ENCODE measurements around the gene CES1. TPM values are rescaled to one million over a fixed set of nuclear protein-coding genes. Genes with fewer than 3 reads are reported as not detected.
"Not testable (repeated sequence)": the region's sequence is repeated elsewhere in the genome, so short reads cannot be mapped to it uniquely, and the experiment has no call there.

The CES1 gene
- total RNA-seq, 8 experiments from 2014 or later: 0.14 to 19.9 (median 2.3) TPM; not detected in 4

DNA sequence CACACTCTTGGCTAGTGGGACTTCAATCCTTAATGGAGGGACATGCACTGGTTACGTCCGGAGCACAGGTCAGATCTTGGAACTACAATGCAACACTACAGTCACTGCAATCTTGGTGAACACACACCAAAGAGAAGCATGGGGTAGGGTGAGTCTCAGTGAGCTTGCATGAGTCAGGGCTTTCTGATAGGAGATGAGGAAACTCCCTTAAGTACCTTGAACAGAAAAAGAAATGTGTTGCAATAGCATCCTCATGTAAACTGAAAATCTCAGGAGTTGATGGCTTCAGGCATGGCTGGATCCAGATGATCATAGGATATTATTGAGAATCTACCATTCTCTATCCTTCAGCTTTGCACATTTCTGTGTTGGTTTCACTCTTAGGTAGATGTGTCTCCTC, 54.1 kb downstream of the CES1 start:
- 60 to 100% (median 100%) methylated on average over 1 to 2 of the region's 2 CpGs; no CpG with 5 or more reads in 7 of the 10 experiments for WGBS, 10 experiments
- ATAC-seq (replicated peaks in 6 of 8): peak in 1 of 8 experiments; percentile 21
- no peak overlapping the region for H3K27ac ChIP-seq
- in situ Hi-C loops (cut with MboI; ENCODE audit: low pct_unique_long_range_greater_than_20kb in 2 of 9, low sequenced_read_pairs in 9 of 9, unreplicated experiment in 9 of 9): no loop called here
- no peak overlapping the region for H3K4me3 ChIP-seq
- H3K4me1 ChIP-seq (replicated peaks in 1 of 2): no peaks in the 10 kb centered on the region

GRCh38 chr16:55775857-55776256, 57.0 kb downstream of the CES1 start:
- in situ Hi-C loops (cut with MboI; ENCODE audit: low pct_unique_long_range_greater_than_20kb in 2 of 9, low sequenced_read_pairs in 9 of 9, unreplicated experiment in 9 of 9): no loop called here
- H3K4me1 ChIP-seq (replicated peaks in 1 of 2): no peaks in the 10 kb centered on the region
- no peak for ATAC-seq (replicated peaks in 6 of 8)
- no peak overlapping the region for H3K27ac ChIP-seq
- H3K4me3 ChIP-seq: no peak overlapping the region
- WGBS, 10 experiments: 33 to 82% (median 73%) methylated on average over 1 to 3 of the region's 4 CpGs; no CpG with 5 or more reads in 3 of the 10 experiments

DNA sequence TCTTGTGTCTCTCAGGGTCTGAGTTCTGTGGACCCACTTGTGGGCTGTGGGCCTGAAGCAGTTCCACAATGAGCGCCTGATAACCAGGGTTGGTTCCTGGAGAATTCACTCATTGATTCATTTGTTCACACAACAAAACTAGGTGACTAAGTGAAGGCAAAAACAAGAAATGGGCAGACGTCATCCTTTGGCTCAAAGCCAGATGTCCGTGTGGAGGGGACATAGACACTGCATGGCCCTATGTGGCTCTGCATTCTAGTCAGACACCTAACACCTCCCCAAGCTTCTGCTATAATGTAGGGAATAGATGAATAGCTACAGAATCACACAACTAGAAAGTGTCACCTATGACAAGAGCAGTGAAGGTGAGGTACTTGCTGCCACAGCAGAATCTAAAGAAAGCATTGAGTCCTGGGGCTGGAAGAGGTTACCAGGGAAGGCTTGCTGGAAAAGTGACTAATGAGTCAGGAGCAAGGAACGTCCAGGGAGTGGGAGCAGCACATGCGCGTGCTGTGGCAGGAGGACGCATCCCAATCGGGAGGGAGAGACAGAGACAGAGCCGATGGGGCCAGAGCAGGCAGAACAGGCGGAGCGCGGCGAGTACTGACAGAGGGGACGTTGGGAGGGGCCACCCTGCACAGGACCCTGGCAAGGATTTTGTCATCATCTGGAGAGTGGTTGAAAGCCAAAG, 58.9 kb downstream of the CES1 start:
- H3K27ac ChIP-seq: no peak overlapping the region
- H3K4me1 ChIP-seq (replicated peaks in 1 of 2): no peaks in the 10 kb centered on the region
- in situ Hi-C loops (cut with MboI; ENCODE audit: low pct_unique_long_range_greater_than_20kb in 2 of 9, low sequenced_read_pairs in 9 of 9, unreplicated experiment in 9 of 9): no loop called here
- no peak overlapping the region for H3K4me3 ChIP-seq
- 0 to 93% (median 56%) methylated on average over 1 to 9 of the region's 14 CpGs; no CpG with 5 or more reads in 4 of the 10 experiments for WGBS, 10 experiments
- peak in 4 of 8 experiments; percentile 35 to 91 (median 64) for ATAC-seq (replicated peaks in 6 of 8)

- peaks cover 0 to 3% of the 10 kb centered on the region in 2 donors for H3K4me1 ChIP-seq (replicated peaks in 1 of 2)
- 17 to 100% (median 40%) methylated on average over 1 to 3 of the region's 3 CpGs; no CpG with 5 or more reads in 3 of the 10 experiments for WGBS, 10 experiments
- no peak overlapping the region for H3K4me3 ChIP-seq
- ATAC-seq (replicated peaks in 6 of 8): no peak
- H3K27ac ChIP-seq: no peak overlapping the region
- in situ Hi-C loops (cut with MboI; ENCODE audit: low pct_unique_long_range_greater_than_20kb in 2 of 9, low sequenced_read_pairs in 9 of 9, unreplicated experiment in 9 of 9): loop anchor here in 1 of 9 experiments (10.0 kb wide), 1 partner anchor 70 kb away; the partner anchor contains the start of gene CES1
Observed at GRCh38 chr16:55765161-55765560, 67.7 kb downstream of the CES1 start.

DNA sequence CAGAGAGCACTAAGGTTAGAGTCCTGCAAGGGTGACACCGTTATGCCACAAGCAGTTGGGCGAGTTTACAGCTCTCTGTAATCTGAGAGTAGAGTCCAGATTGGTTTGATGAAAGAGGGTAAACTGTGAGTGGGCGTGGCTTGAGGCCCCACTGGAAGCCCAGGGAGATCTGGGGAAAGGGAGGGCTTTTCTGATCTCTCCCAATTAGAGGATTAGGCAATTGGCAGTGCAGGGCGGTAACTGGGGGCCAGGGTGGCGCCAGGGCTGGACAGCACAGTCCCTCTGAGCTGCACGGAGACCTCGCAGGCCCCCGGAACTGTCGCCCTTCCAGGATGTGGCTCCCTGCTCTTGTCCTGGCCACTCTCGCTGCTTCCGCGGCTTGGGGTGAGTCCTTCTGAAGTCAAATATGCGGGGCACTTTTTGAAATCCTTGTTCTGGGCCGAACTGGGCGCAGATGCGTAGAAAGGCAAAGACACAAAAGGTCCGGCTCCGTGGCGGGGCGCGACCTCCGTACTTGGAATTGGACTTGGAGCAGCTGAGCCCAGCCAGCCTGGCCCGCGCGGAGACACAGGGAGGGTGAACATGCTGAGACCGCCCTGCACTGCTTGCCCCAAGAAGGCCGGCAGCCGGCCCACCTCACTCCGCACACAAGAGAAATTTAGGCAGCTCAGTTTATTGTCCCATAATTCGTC, 72.4 kb downstream of the CES1 start:
- WGBS, 10 experiments: 0 to 54% (median 24%) methylated on average over 1 to 16 of the region's 30 CpGs; no CpG with 5 or more reads in 4 of the 10 experiments
- in situ Hi-C loops (cut with MboI; ENCODE audit: low pct_unique_long_range_greater_than_20kb in 2 of 9, low sequenced_read_pairs in 9 of 9, unreplicated experiment in 9 of 9): loop anchor here in 1 of 9 experiments (10.0 kb wide), 1 partner anchor 74 kb away; the partner anchor contains the start of gene CES1
- Histone ChIP-seq H3K4me3 (peak overlapping the region in 1 of 5 donors; percentile 6), H3K27ac (no peak overlapping the region), H3K4me1 (replicated peaks in 1 of 2) (peaks cover 0 to 3% of the 10 kb centered on the region in 2 donors)
- peak in 3 of 8 experiments; percentile 28 to 81 (median 75) for ATAC-seq (replicated peaks in 6 of 8)

- H3K4me3 ChIP-seq; H3K4me1 ChIP-seq (replicated peaks in 1 of 2); ATAC-seq (replicated peaks in 6 of 8); H3K27ac ChIP-seq: not testable (repeated sequence)
- 38 to 83% (median 63%) methylated on average over 1 to 3 of the region's 3 CpGs; no CpG with 5 or more reads in 4 of the 10 experiments for WGBS, 10 experiments
- in situ Hi-C loops (cut with MboI; ENCODE audit: low pct_unique_long_range_greater_than_20kb in 2 of 9, low sequenced_read_pairs in 9 of 9, unreplicated experiment in 9 of 9): loop anchor here in 1 of 9 experiments (10.0 kb wide), 1 partner anchor 75 kb away; the partner anchor contains the start of gene CES1
Observed at GRCh38 chr16:55759965-55760309, 73.0 kb downstream of the CES1 start.

GRCh38 chr16:55757595-55758527, 75.0 kb downstream of the CES1 start:
- H3K4me1 ChIP-seq (replicated peaks in 1 of 2); H3K27ac ChIP-seq; ATAC-seq (replicated peaks in 6 of 8); H3K4me3 ChIP-seq; in situ Hi-C loops (cut with MboI; ENCODE audit: low pct_unique_long_range_greater_than_20kb in 2 of 9, low sequenced_read_pairs in 9 of 9, unreplicated experiment in 9 of 9): not testable (repeated sequence)
- WGBS, 10 experiments: 15 to 87% (median 71%) methylated on average over 1 to 6 of the region's 6 CpGs

GRCh38 chr16:55756963-55757362, 75.9 kb downstream of the CES1 start:
- in situ Hi-C loops (cut with MboI; ENCODE audit: low pct_unique_long_range_greater_than_20kb in 2 of 9, low sequenced_read_pairs in 9 of 9, unreplicated experiment in 9 of 9): no loop called here
- no peak for ATAC-seq (replicated peaks in 6 of 8)
- H3K27ac ChIP-seq: no peak overlapping the region
- WGBS, 10 experiments: 60 to 100% (median 80%) methylated on average over 1 to 4 of the region's 4 CpGs; no CpG with 5 or more reads in 3 of the 10 experiments
- peaks cover 0 to 3% of the 10 kb centered on the region in 2 donors for H3K4me1 ChIP-seq (replicated peaks in 1 of 2)
- H3K4me3 ChIP-seq: no peak overlapping the region

GRCh38 chr16:55754056-55754455, 78.8 kb downstream of the CES1 start:
- Histone ChIP-seq H3K27ac (no peak overlapping the region), H3K4me3 (no peak overlapping the region), H3K4me1 (replicated peaks in 1 of 2) (no peaks in the 10 kb centered on the region)
- in situ Hi-C loops (cut with MboI; ENCODE audit: low pct_unique_long_range_greater_than_20kb in 2 of 9, low sequenced_read_pairs in 9 of 9, unreplicated experiment in 9 of 9): no loop called here
- no peak for ATAC-seq (replicated peaks in 6 of 8)

DNA sequence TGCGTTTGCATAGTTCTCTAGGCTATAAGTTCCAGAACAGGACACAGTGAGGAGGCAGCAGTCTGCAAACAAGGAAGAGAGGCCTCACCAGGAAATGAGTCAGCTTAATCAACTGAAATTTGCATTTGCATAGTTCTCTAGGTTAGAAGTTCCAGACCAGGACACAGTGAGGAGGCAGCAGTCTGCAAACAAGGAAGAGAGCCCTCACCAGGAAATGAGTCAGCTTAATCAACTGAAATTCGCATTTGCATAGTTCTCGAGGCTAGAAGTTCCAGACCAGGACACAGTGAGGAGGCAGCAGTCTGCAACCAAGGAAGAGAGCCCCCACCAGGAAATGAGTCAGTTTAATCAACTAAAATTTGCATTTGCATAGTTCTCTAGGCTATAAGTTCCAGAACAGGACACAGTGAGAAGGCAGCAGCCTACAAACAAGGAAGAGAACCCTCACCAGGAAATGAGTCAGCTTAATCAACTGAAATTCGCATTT, 79.7 kb downstream of the CES1 start:
- in situ Hi-C loops (cut with MboI; ENCODE audit: low pct_unique_long_range_greater_than_20kb in 2 of 9, low sequenced_read_pairs in 9 of 9, unreplicated experiment in 9 of 9); ATAC-seq (replicated peaks in 6 of 8); H3K4me3 ChIP-seq; H3K4me1 ChIP-seq (replicated peaks in 1 of 2); H3K27ac ChIP-seq: not testable (repeated sequence)
- WGBS, 10 experiments: 0 to 100% (median 56%) methylated on average over 1 to 3 of the region's 4 CpGs; no CpG with 5 or more reads in 4 of the 10 experiments
